ENCODE measurements around the gene VAV2. TPM values are rescaled to one million over a fixed set of nuclear protein-coding genes. Genes with fewer than 3 reads are reported as not detected.

VAV2 gene
- total RNA-seq, 1 donor from 2014 or later: 61.9 TPM

DNA sequence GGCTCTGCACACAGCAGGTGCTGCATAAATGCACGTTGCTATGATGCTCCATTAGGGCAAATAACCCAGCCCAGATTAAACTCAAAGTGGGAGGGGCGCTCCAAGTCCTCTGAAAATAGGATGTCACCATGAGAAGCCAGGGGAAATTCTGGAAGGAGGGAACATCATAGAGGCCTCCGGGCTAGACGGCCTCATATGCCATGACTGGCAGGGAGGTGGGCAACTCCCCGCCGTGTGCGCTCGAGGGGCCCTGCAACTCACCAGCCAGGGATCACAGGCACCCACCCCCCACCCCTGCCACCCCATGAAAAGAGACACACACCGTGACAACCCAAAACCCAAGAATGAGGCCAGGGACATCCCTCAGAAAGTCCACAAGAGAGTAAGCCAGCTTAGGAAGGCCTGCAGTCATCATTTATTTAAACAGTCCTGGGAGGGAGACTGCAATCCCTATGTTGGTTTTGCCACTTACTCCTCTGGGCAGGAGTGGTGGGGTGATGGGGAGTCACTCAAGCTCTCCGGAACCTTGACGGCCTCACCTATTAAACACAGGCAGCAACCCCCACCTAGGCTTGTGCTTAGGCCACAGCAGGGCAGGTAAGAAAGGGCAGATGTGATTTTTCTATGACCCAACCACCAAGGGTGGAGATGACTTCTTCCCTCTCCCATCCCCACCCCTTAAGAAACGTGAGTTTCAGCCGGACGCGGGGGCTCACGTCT, 4.0 kb downstream of the VAV2 start:
- TF ChIP-seq, protein P1, sequence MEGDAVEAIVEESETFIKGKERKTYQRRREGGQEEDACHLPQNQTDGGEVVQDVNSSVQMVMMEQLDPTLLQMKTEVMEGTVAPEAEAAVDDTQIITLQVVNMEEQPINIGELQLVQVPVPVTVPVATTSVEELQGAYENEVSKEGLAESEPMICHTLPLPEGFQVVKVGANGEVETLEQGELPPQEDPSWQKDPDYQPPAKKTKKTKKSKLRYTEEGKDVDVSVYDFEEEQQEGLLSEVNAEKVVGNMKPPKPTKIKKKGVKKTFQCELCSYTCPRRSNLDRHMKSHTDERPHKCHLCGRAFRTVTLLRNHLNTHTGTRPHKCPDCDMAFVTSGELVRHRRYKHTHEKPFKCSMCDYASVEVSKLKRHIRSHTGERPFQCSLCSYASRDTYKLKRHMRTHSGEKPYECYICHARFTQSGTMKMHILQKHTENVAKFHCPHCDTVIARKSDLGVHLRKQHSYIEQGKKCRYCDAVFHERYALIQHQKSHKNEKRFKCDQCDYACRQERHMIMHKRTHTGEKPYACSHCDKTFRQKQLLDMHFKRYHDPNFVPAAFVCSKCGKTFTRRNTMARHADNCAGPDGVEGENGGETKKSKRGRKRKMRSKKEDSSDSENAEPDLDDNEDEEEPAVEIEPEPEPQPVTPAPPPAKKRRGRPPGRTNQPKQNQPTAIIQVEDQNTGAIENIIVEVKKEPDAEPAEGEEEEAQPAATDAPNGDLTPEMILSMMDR (IDR thresholded peaks at IDR 0.05; ENCODE audit: unreplicated experiment): no peak
- Mint-ChIP-seq H3K27ac (peak overlapping the region; percentile 30), H3K27me3 (ENCODE audit: low read depth) (no peaks in the 10 kb centered on the region), H3K4me1 (peaks cover 17% of the 10 kb centered on the region), H3K9me3 (no peaks in the 10 kb centered on the region), H3K36me3 (peaks cover 2% of the 10 kb centered on the region), H3K4me3 (no peak overlapping the region)
- no peak for DNase-seq (ENCODE audit: low spot score in 2 of 2, unreplicated experiment in 2 of 2)

DNA sequence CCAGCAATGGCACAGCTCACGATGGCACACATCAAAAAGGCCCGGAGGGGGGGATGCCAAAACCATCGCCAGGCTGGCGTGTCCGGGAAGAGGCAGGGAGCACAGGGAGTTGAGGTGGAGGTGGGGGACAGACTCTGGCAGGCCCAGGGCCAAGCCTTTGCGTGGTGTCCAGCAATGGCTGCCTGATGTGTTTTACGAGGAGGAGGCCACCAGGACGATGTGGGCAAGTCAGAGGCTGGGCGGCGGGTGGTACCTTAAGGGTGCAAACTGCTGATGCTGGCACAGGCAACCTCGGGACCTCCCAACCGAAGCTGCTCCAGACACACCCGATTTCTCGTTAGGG, 4.7 kb downstream of the VAV2 start:
- Mint-ChIP-seq H3K27ac (no peak overlapping the region), H3K4me1 (peaks cover 22% of the 10 kb centered on the region), H3K27me3 (ENCODE audit: low read depth) (no peaks in the 10 kb centered on the region), H3K4me3 (no peak overlapping the region), H3K36me3 (peaks cover 2% of the 10 kb centered on the region), H3K9me3 (no peaks in the 10 kb centered on the region)
- no peak for DNase-seq (ENCODE audit: low spot score in 2 of 2, unreplicated experiment in 2 of 2)
- TF ChIP-seq, protein P1 (IDR thresholded peaks at IDR 0.05; ENCODE audit: unreplicated experiment): no peak

DNA sequence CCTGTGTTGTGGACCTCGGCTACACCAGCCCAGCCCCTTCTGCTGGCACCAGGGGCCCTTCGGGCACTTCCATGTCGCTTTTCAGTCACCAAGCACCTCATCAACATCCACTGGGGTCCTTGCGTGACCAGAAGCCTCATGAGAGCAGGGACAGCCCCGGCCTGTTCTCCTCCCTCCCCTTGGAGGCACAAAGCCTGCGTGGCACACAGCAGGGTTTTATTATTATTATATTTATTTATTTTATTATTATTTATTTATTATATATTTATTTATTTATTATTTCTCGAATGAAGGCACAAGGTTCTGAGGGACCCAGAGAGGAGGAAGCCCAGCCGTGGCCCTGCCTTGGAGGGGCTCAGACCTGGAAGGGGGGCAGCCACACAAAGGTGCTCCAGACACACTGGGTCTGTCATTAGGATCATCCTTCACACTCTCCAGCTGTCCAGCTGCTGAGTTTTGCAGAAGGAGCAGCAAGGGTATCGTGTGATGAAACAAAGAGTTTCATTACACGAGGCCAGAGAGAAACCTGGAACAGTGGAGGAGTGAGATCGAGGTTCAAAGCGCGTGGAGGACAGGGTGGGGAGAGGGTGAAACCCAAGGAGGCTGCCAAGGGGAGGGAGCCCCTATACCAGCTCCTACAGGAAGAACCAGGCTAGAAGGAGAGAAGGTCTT, 5.2 kb downstream of the VAV2 start:
- Mint-ChIP-seq H3K27me3 (ENCODE audit: low read depth) (no peaks in the 10 kb centered on the region), H3K27ac (no peak overlapping the region), H3K36me3 (peaks cover 2% of the 10 kb centered on the region), H3K4me1 (peaks cover 22% of the 10 kb centered on the region), H3K9me3 (no peaks in the 10 kb centered on the region), H3K4me3 (no peak overlapping the region)
- TF ChIP-seq, protein P1 (IDR thresholded peaks at IDR 0.05; ENCODE audit: unreplicated experiment): no peak
- no peak for DNase-seq (ENCODE audit: low spot score in 2 of 2, unreplicated experiment in 2 of 2)

DNA sequence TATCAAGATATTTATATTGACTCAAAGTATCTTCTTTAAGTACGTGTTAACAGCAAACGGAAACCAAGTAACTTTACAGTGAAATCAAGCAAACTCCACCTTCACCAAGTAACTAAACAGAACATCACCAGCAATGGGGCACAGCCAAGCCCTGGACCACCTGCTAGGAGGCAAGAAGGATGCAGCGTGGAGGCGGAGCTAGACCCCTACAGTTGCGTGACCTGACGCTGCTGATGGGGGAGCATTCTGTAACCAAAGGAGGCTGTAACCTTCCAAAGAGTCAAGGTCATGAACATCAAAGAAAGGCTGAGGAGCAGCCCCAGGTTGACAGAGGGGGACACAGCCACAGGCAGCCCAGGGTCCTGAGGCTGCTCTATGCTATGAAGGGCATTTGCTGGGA, 6.1 kb downstream of the VAV2 start:
- H3K27ac Mint-ChIP-seq: peak overlapping the region; percentile 1
- TF ChIP-seq, protein P1 (IDR thresholded peaks at IDR 0.05; ENCODE audit: unreplicated experiment): no peak
- peaks cover 2% of the 10 kb centered on the region for H3K36me3 Mint-ChIP-seq
- no peaks in the 10 kb centered on the region for H3K9me3 Mint-ChIP-seq
- peaks cover 23% of the 10 kb centered on the region for H3K4me1 Mint-ChIP-seq
- no peak for DNase-seq (ENCODE audit: low spot score in 2 of 2, unreplicated experiment in 2 of 2)
- no peaks in the 10 kb centered on the region for H3K27me3 Mint-ChIP-seq (ENCODE audit: low read depth)
- H3K4me3 Mint-ChIP-seq: no peak overlapping the region

DNA sequence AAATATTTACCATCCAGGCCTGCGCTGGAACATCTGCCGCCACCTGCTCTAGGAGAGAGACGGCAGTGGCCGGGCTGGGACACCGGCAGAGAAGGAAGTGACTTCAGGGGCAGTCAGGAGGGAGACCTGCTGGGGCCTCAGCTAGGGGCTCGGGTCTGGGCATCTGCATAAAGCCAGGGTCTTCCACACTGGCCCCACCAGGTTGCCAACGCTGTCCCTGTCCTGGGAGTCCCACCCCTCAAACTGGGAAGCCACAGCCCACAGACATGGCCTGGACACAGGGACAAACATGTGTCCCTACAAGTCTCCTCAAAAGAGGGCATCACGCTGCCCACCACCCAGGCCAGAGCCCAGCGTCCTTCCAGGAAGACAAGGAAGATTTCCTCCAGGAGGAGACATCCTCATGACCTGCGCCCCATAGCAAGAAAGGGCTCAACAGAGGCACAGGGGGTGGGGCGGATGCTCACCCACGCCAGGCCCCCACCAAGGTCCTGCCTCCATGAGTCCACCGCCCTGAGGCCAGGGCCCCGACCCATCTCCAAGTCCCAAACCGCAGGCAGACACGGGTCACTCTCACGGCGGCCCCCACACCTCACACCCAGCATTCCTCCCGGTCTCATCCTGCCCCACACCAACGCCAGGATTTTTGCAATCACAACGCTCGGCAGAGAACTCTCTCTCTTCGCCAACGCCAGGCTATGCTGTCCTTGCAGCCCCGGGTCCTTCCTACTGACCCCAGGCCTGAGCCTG, 9.0 kb downstream of the VAV2 start:
- H3K36me3 Mint-ChIP-seq: peaks cover 2% of the 10 kb centered on the region
- H3K4me1 Mint-ChIP-seq: peaks cover 21% of the 10 kb centered on the region
- DNase-seq (ENCODE audit: low spot score in 2 of 2, unreplicated experiment in 2 of 2): no peak
- TF ChIP-seq, protein P1 (IDR thresholded peaks at IDR 0.05; ENCODE audit: unreplicated experiment): no peak
- peak overlapping the region; percentile 67 for H3K27ac Mint-ChIP-seq
- no peaks in the 10 kb centered on the region for H3K27me3 Mint-ChIP-seq (ENCODE audit: low read depth)
- no peak overlapping the region for H3K4me3 Mint-ChIP-seq
- H3K9me3 Mint-ChIP-seq: no peaks in the 10 kb centered on the region

All from mesothelial cell of epicardium (in vitro differentiated cells).